ENCODE data around the gene SLC34A1.

Gene SLC34A1

DNA sequence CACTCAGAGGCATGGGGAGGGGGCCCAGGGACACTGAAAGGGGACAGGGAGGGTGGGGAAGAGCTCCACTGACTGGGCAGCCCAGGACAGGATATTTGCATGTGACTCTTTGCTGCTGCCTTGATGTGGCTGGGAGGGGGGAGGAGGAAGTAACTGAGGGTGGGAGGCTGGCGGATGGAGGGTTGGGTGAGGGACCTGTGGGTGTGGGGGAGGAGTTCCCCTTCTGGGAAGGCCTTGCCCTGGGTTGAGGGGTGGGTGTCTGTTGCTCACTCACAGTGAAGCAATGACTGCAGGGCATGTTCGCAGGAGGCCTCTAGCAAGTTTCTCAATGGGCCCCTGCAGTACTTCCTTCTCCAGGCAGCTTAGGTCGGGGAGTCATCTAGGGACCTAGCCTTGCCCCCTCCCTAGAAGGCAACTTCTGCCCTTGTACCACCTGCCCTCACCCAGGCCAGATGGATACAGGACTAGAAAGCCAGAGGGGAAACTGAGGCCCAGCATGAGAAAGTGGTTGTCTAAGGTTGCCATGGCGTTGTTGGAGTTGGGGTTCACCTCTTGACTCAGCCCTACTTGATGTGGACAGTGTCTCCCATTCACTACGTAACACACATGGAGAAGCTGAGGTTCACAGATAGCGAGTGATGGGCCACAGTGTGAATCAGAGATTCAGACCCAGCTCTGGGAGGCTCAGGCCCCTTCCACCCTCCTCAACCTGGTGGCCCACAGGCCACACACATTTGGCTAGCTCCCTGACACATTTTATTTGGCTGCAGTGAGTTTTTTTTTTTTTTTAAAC is 45.2 kb downstream of the SLC34A1 start:
- CTCF ChIA-PET, result interaction anchor here (1.4 to 6.0 kb wide), 5 partner anchors 23 to 60 kb away, joined by 4 to 47 read pairs (median 9); no protein-coding TSS in a partner anchor
- no peak overlapping the region for H3K4me3 ChIP-seq (ENCODE audit: low read depth, low read length)
- no peak for DNase-seq (ENCODE audit: low read depth, low spot score)
- TF ChIP-seq, protein P1, sequence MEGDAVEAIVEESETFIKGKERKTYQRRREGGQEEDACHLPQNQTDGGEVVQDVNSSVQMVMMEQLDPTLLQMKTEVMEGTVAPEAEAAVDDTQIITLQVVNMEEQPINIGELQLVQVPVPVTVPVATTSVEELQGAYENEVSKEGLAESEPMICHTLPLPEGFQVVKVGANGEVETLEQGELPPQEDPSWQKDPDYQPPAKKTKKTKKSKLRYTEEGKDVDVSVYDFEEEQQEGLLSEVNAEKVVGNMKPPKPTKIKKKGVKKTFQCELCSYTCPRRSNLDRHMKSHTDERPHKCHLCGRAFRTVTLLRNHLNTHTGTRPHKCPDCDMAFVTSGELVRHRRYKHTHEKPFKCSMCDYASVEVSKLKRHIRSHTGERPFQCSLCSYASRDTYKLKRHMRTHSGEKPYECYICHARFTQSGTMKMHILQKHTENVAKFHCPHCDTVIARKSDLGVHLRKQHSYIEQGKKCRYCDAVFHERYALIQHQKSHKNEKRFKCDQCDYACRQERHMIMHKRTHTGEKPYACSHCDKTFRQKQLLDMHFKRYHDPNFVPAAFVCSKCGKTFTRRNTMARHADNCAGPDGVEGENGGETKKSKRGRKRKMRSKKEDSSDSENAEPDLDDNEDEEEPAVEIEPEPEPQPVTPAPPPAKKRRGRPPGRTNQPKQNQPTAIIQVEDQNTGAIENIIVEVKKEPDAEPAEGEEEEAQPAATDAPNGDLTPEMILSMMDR (IDR thresholded peaks at IDR 0.05; ENCODE audit: insufficient read depth, low read length, missing control alignments), result no peak
- POLR2A ChIA-PET, result interaction anchor here (1.3 kb wide), 1 partner anchor 11 kb away, joined by 4 read pairs; no protein-coding TSS in a partner anchor

DNA sequence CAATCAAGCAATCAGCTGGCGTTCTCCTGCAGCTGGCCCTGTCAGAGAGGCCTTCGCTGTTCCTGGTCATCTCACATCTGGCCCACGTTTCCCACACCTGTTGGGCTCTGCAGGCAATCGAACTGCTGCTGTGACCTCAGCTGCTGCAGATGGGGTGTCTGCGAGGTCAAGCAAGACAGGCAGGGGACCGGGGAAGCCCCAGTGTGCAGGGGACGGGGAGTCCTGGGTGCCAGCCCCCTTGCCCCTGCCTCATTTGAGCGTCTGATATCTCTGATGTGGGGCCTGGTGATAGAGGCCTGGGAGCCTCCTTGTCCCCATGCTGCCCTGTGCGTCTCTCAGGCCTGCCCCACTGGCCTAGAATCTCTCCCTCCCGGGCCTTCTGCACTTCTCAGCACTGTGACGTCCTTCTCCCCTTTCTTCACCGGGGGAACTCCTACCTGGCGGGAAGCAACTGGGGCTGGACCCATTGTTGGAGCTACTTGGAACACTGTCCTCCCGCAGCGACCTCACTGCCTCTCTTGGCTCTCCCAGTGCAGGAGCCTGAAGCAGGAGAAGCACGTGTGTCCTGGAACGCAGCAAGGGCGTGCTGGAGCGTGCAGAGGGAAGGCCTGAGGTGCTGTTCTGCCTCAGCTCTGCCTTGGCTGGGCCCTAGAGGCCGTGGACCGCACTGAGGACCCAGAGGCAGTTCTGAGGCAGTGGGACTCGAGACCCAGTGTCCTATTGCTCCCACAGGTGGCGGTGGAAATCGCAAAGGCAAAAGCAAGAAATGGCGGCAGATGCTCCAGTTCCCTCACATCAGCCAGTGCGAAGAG is 46.1 kb downstream of the SLC34A1 start:
- TF ChIP-seq, protein P1 (IDR thresholded peaks at IDR 0.05; ENCODE audit: insufficient read depth, low read length, missing control alignments), result no peak
- CTCF ChIA-PET, result interaction anchor here (2.0 to 6.0 kb wide), 2 partner anchors 25 to 40 kb away, joined by 9 to 47 read pairs; no protein-coding TSS in a partner anchor
- no peak overlapping the region for H3K4me3 ChIP-seq (ENCODE audit: low read depth, low read length)
- POLR2A ChIA-PET, result interaction anchor here (1.3 kb wide), 1 partner anchor 10 kb away, joined by 4 read pairs; no protein-coding TSS in a partner anchor
- no peak for DNase-seq (ENCODE audit: low read depth, low spot score)

DNA sequence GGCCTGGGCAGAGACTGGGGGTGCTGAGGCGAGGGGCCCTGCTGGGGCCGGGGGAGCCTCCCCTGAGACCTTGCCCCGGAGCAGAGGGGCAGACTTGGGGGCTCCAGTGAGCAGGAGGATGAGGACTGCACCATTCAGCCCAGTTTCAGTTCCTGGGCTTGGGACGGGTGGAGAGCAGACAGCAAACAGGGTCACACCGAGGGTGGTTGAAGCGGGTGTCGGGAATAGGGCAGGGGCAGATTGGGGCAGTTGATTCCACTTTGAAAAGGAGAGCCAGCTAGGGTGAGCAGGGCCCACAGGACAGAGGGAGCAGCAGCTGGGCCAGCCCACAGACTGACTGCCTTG is 46.7 kb downstream of the SLC34A1 start:
- TF ChIP-seq, protein P1 (IDR thresholded peaks at IDR 0.05; ENCODE audit: insufficient read depth, low read length, missing control alignments), result no peak
- ChIA-PET CTCF (interaction anchor here (1.2 kb wide), 1 partner anchor 22 kb away, joined by 3 read pairs; no protein-coding TSS in a partner anchor), POLR2A (interaction anchor here (1.3 kb wide), 1 partner anchor 9 kb away, joined by 4 read pairs; no protein-coding TSS in a partner anchor)
- no peak overlapping the region for H3K4me3 ChIP-seq (ENCODE audit: low read depth, low read length)
- DNase-seq (ENCODE audit: low read depth, low spot score), result no peak

DNA sequence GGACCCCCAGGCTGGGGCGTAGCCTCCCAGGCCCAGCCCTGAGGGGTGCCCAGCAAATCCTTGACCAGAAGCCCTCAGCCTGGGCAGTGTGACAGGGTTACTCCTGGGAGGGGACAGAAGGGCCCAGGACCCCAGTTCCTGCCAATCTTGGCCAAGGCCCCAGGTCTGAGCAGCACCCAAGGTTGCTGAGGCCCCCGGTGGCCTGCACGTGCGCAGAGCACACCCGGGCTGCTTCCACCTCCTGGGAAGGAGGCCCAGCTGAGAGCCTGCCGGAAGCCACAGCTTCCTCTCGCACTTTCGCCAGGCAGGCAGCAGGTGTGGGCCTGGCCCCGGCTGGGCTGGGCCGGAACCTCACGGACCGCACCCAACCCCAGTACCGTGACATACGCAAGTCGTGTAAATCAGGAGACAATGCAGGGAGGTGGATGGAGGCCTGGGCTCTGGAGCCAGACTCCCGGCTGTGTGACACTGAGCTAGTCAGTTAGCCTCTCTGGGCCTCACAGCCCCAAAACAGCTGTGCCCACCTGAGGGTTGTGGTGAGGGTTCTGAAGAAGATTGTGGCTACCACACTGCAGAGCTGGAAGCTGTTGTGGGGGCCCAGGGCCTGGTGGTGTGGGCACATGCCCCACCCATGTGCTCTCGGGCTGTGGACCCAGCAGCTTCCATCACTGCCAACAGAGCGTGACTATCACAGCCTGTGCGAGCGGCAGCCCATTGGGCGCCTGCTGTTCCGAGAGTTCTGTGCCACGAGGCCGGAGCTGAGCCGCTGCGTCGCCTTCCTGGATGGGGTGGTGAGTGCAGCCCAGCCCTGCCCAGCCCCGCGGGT is 47.3 kb downstream of the SLC34A1 start:
- no peak for DNase-seq (ENCODE audit: low read depth, low spot score)
- ChIA-PET CTCF (interaction anchor here (0.7 to 1.2 kb wide), 2 partner anchors 9 to 22 kb away, joined by 3 read pairs; no protein-coding TSS in a partner anchor), POLR2A (no interaction called here)
- TF ChIP-seq, protein P1 (IDR thresholded peaks at IDR 0.05; ENCODE audit: insufficient read depth, low read length, missing control alignments), result no peak
- no peak overlapping the region for H3K4me3 ChIP-seq (ENCODE audit: low read depth, low read length)

DNA sequence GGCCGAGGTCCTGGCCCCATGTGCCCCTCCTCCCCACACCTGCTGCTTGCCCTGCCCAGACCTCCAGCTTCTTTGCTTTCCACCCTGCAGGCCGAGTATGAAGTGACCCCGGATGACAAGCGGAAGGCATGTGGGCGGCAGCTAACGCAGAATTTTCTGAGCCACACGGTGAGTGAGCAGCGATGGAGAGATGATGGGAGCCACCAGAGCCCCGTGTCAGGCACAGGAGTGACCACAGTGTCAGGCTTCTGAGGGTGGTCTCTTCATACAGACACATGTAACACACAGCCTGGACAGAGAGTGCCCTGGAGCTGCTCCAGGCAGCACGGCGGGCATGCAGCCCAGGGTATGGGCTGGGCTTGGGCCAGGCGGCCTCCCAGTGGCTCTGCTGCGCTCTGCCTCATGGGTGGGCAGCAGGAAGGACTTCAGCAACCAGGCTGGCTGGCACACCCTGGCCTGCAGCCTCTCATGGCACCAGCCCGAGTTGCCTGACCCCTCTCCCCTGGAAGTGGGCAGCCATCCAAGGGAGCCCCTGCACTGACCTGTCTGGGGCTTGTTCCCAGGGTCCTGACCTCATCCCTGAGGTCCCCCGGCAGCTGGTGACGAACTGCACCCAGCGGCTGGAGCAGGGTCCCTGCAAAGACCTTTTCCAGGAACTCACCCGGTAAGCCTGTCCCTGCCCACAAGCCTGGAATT is 48.1 kb downstream of the SLC34A1 start:
- ChIA-PET CTCF (interaction anchor here (1.2 to 1.8 kb wide), 2 partner anchors 21 to 23 kb away, joined by 3 to 5 read pairs; no protein-coding TSS in a partner anchor), POLR2A (no interaction called here)
- TF ChIP-seq, protein P1 (IDR thresholded peaks at IDR 0.05; ENCODE audit: insufficient read depth, low read length, missing control alignments), result no peak
- no peak for DNase-seq (ENCODE audit: low read depth, low spot score)
- H3K4me3 ChIP-seq (ENCODE audit: low read depth, low read length), result no peak overlapping the region
